HTR-8/SVneo (cell line): ENCODE data around the gene MPL.
"Not testable (repeated sequence)": the region's sequence is repeated elsewhere in the genome, so short reads cannot be mapped to it uniquely, and the experiment has no call there.

Source experiments
- DNase-seq: peaks from one replicate; pipeline ENCODE4 v3.0.0; 2011; ENCODE audit warnings: low spot score, mixed read lengths; ENCODE audit not compliant: insufficient read length
- FAIRE-seq: peaks from 2 replicates; lab custom pipeline; 2011; peaks lifted over from hg19 to GRCh38; lab: Jason Lieb, UNC

The MPL gene

GRCh38 chr1:43368646-43369020 is 31.0 kb downstream of the MPL start:
- DNase-seq (peak; percentile 26), FAIRE-seq (no peak)

- not testable (repeated sequence) for FAIRE-seq, DNase-seq
Measured at GRCh38 chr1:43369779-43370178, 32.2 kb downstream of the MPL start.

- FAIRE-seq: no peak
- DNase-seq: no peak
Measured at GRCh38 chr1:43370564-43370963, 32.9 kb downstream of the MPL start.

- no peak for FAIRE-seq
- no peak for DNase-seq
Measured at GRCh38 chr1:43372172-43372571, 34.6 kb downstream of the MPL start.

GRCh38 chr1:43373066-43373940 is 35.7 kb downstream of the MPL start:
- no peak for FAIRE-seq
- peak; percentile 31 for DNase-seq

GRCh38 chr1:43376723-43377235 is 39.2 kb downstream of the MPL start:
- no peak for FAIRE-seq
- DNase-seq: no peak

GRCh38 chr1:43377831-43378230 is 40.2 kb downstream of the MPL start:
- DNase-seq (no peak), FAIRE-seq (no peak)

- no peak for FAIRE-seq
Measured at GRCh38 chr1:43379476-43379875, 41.9 kb downstream of the MPL start.

GRCh38 chr1:43381612-43382011 is 44.0 kb downstream of the MPL start:
- DNase-seq (no peak), FAIRE-seq (no peak)

More at GRCh38 chr1:43379476-43379875, 41.9 kb downstream of the MPL start:
- no peak for DNase-seq

- DNase-seq (no peak), FAIRE-seq (no peak)
Measured at GRCh38 chr1:43382027-43382779, 44.6 kb downstream of the MPL start.

- DNase-seq: no peak
- no peak for FAIRE-seq
Measured at GRCh38 chr1:43383449-43383848, 45.8 kb downstream of the MPL start.

- DNase-seq (no peak), FAIRE-seq (no peak)
Measured at GRCh38 chr1:43386676-43387075, 49.1 kb downstream of the MPL start.

GRCh38 chr1:43387976-43388599 is 50.5 kb downstream of the MPL start:
- FAIRE-seq (no peak), DNase-seq (no peak)

GRCh38 chr1:43388613-43389012 is 51.0 kb downstream of the MPL start:
- no peak for DNase-seq
- no peak for FAIRE-seq

GRCh38 chr1:43389326-43390313 is 52.0 kb downstream of the MPL start, which contains the start of the genes MED8 and SZT2:
Gene MED8, minus strand, starts transcription at chr1:43389800. Its CDS starts 36 bp downstream, at chr1:43389764.
Gene SZT2, plus strand, starts transcription at chr1:43389899. Its CDS starts 70 bp downstream, at chr1:43389969.
- FAIRE-seq (peak; percentile 28), DNase-seq (peak; percentile 91)

- DNase-seq (no peak), FAIRE-seq (no peak)
Measured at GRCh38 chr1:43392702-43393101, 55.1 kb downstream of the MPL start.

GRCh38 chr1:43395523-43395922 is 57.9 kb downstream of the MPL start:
- no peak for DNase-seq
- FAIRE-seq: no peak

GRCh38 chr1:43396059-43396458 is 58.4 kb downstream of the MPL start:
- DNase-seq: no peak
- no peak for FAIRE-seq

- FAIRE-seq (no peak), DNase-seq (no peak)
Measured at GRCh38 chr1:43398227-43398626, 60.6 kb downstream of the MPL start.
